H1 (cell line): Measurements from ENCODE around the gene COL27A1.

Source experiments
- EP300 ChIP-seq, 2 experiments: IDR thresholded peaks; 1 replicate in 1 of 2; 2 replicates in 1 of 2; pipeline ENCODE4 v1.6.1; 2011 to 2012; ENCODE audit warnings: low read depth in 2 of 2, low read length in 2 of 2, mild to moderate bottlenecking in 2 of 2, borderline replicate concordance in 1 of 2, inconsistent platforms in 1 of 2, moderate library complexity in 1 of 2
- TF ChIP-seq, protein P1 (sequence below), 3 experiments: IDR thresholded peaks; 1 replicate in 2 of 3; 2 replicates in 1 of 3; pipeline versions ENCODE4 v1.5.1 to v1.6.1; 2011; ENCODE audit warnings: low read length in 3 of 3, mild to moderate bottlenecking in 3 of 3, inconsistent platforms in 2 of 3, low read depth in 1 of 3, moderate library complexity in 1 of 3; ENCODE audit not compliant: insufficient read depth in 1 of 3; ENCODE audit errors: control extremely low read depth in 1 of 3

DNA sequence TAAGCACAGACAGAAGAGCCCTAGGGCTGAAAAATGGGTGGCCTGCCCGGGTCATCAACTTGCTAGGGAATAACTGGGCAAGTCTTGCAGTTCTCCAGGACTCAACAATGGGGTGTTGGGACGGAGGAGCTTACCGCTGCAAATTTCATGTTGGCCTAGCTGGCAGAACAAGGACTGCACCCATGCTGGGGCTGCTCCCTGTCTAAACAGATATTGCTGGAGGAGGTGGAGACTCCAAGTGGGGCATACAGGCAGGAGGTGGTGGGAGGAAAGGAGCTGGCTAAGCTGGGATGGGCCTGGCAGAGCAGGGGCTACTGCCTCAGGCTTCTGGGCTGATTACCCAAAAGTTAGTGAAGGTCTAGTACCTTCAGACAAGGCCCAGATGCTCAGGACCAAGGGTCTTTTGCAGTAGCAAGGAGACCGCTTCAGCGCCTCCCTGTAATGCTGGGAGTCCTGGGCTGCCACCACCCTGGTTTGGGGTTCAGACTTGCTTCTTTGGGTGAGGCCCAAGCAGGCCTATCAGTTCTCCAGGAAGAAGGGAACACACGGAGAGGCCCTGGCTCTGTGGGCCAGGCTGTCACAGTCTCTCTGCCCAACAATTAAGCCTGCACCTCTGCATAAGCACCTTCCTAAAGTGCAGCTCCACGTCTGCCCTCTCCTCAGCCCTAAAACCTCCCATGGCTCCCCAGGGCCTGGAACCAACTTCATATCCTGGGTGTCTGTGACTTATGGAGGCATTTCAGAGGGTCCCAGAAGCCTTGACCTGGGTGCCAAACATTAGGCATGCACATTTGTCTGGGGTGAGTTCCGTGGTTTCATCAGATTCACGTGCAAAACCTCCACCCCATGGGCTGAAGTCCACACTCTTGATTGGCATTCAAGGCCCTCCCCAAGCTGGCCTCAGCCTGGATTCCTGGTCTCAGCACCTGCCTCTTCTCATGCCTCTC, 32.0 kb upstream of the COL27A1 start:
- no peak for TF ChIP-seq EP300 (IDR thresholded peaks at IDR 0.05; ENCODE audit: borderline replicate concordance in 1 of 2, low read depth in 2 of 2, low read length in 2 of 2)
- TF ChIP-seq, protein P1, sequence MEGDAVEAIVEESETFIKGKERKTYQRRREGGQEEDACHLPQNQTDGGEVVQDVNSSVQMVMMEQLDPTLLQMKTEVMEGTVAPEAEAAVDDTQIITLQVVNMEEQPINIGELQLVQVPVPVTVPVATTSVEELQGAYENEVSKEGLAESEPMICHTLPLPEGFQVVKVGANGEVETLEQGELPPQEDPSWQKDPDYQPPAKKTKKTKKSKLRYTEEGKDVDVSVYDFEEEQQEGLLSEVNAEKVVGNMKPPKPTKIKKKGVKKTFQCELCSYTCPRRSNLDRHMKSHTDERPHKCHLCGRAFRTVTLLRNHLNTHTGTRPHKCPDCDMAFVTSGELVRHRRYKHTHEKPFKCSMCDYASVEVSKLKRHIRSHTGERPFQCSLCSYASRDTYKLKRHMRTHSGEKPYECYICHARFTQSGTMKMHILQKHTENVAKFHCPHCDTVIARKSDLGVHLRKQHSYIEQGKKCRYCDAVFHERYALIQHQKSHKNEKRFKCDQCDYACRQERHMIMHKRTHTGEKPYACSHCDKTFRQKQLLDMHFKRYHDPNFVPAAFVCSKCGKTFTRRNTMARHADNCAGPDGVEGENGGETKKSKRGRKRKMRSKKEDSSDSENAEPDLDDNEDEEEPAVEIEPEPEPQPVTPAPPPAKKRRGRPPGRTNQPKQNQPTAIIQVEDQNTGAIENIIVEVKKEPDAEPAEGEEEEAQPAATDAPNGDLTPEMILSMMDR (IDR thresholded peaks at IDR 0.05; ENCODE audit: control extremely low read depth in 1 of 3, insufficient read depth in 1 of 3, low read depth in 1 of 3, low read length in 3 of 3): no peak
